Activated CD4-positive, alpha-beta T cell treated with anti-CD3 and anti-CD28 coated beads, Interleukin-10, Interleukin-2, amounts not matched to agents 100 ng/mL and 50 ng/mL, durations not matched to agents 16 hours and 8 hours (primary cell): ENCODE results near the gene CRIM1.

Source experiments
- DNase-seq: peaks from one replicate; pipeline ENCODE4 v3.0.0-alpha.2; 2020

CRIM1 gene

GRCh38 chr2:36564377-36564930 is 208.9 kb downstream of the CRIM1 start:
- no peak for DNase-seq

- DNase-seq: no peak
These were observed 210.1 kb downstream of the CRIM1 start for GRCh38 chr2:36565712-36566111.

GRCh38 chr2:36566887-36567286 is 211.3 kb downstream of the CRIM1 start:
- no peak for DNase-seq

GRCh38 chr2:36567711-36568408 is 212.3 kb downstream of the CRIM1 start:
- no peak for DNase-seq

GRCh38 chr2:36568516-36569246 is 213.1 kb downstream of the CRIM1 start:
- DNase-seq: no peak

GRCh38 chr2:36569267-36569856 is 213.8 kb downstream of the CRIM1 start:
- DNase-seq: no peak

- DNase-seq: no peak
These were observed 214.8 kb downstream of the CRIM1 start for GRCh38 chr2:36570416-36570815.

- DNase-seq: no peak
These were observed 216.6 kb downstream of the CRIM1 start for GRCh38 chr2:36572054-36572718.

- DNase-seq: no peak
These were observed 217.1 kb downstream of the CRIM1 start for GRCh38 chr2:36572719-36573059.

- DNase-seq: no peak
These were observed 217.6 kb downstream of the CRIM1 start for GRCh38 chr2:36573165-36573564.

GRCh38 chr2:36574560-36574959 is 219.0 kb downstream of the CRIM1 start:
- no peak for DNase-seq

GRCh38 chr2:36577884-36578283 is 222.3 kb downstream of the CRIM1 start:
- DNase-seq: no peak

GRCh38 chr2:36578343-36579296 is 223.0 kb downstream of the CRIM1 start:
- no peak for DNase-seq

GRCh38 chr2:36579297-36579664 is 223.7 kb downstream of the CRIM1 start:
- no peak for DNase-seq

GRCh38 chr2:36582538-36582937 is 227.0 kb downstream of the CRIM1 start:
- no peak for DNase-seq

- DNase-seq: no peak
These were observed 227.4 kb downstream of the CRIM1 start for GRCh38 chr2:36582951-36583350.

- DNase-seq: no peak
These were observed 228.7 kb downstream of the CRIM1 start for GRCh38 chr2:36584148-36584794.

GRCh38 chr2:36586672-36587071 is 231.1 kb downstream of the CRIM1 start:
- DNase-seq: no peak

- DNase-seq: no peak
These were observed 231.5 kb downstream of the CRIM1 start for GRCh38 chr2:36587101-36587500.

- DNase-seq: no peak
These were observed 232.0 kb downstream of the CRIM1 start for GRCh38 chr2:36587556-36587955.

GRCh38 chr2:36589230-36589630 is 233.7 kb downstream of the CRIM1 start:
- DNase-seq: no peak

GRCh38 chr2:36594849-36595248 is 239.3 kb downstream of the CRIM1 start:
- no peak for DNase-seq
